AG04450 (cell line): ENCODE measurements around the gene CMA1. TPM values are rescaled to one million over a fixed set of nuclear protein-coding genes. Genes with fewer than 3 reads are reported as not detected.
"Not testable (repeated sequence)": the region's sequence is repeated elsewhere in the genome, so short reads cannot be mapped to it uniquely, and the experiment has no call there.

Experiments used
- CTCF ChIA-PET: fragments of 300-600, 350-600 bp; formaldehyde crosslinking; extraction: SDS; loops from one replicate; lab custom pipeline; 2022; ENCODE audit warnings: antibody characterized with exemption, inconsistent platforms; lab: Charles Lee
- POLR2A ChIA-PET: fragments of 350-600 bp; formaldehyde crosslinking; extraction: SDS; loops from one replicate; lab custom pipeline; 2021; ENCODE audit warnings: antibody characterized with exemption, inconsistent platforms; lab: Yijun Ruan, JAX
- DNase-seq: peaks from one replicate; pipeline ENCODE4 v3.0.0-alpha.2; 2011; ENCODE audit warnings: low read depth, low spot score
- H3K27ac ChIP-seq: one replicate; pipeline ENCODE4 v1.5.1; 2012; ENCODE audit warnings: low read depth, low read length, control low read depth
- H3K27me3 ChIP-seq: one replicate; pipeline ENCODE4 v1.6.0; 2012; ENCODE audit warnings: low read length; ENCODE audit not compliant: control insufficient read depth, insufficient read depth
- H3K4me3 ChIP-seq: 2 replicates; pipeline ENCODE4 v1.5.1; 2011; ENCODE audit warnings: mild to moderate bottlenecking, low read depth, low read length, control low read depth
- H3K9me3 ChIP-seq: 2 replicates; pipeline ENCODE4 v1.5.1; 2012; ENCODE audit warnings: low read length; ENCODE audit not compliant: control insufficient read depth, insufficient read depth
- CTCF ChIP-seq: IDR thresholded peaks from 2 replicates; pipeline ENCODE4 v1.5.1; 2011; ENCODE audit warnings: low read depth, low read length, control low read depth, inconsistent platforms
- polyA plus RNA-seq: library from polyadenylated mRNA; depleted of rRNA; stranded (reverse); fragments of >200 nt; gene quantifications from 2 replicates; pipeline ENCODE4 v1.2.3, GENCODE V29; 2011

Gene CMA1
- polyA plus RNA-seq, 1 experiment = not detected

- Histone ChIP-seq H3K9me3 (no peaks in the 10 kb centered on the region), H3K27me3 (no peaks in the 10 kb centered on the region), H3K27ac (no peak overlapping the region), H3K4me3 (no peak overlapping the region)
- TF ChIP-seq CTCF = no peak
- POLR2A ChIA-PET = no interaction called here
- DNase-seq = no peak
- CTCF ChIA-PET = no interaction called here
Observed at GRCh38 chr14:24506443-24506842, 1.6 kb downstream of the CMA1 start.

DNA sequence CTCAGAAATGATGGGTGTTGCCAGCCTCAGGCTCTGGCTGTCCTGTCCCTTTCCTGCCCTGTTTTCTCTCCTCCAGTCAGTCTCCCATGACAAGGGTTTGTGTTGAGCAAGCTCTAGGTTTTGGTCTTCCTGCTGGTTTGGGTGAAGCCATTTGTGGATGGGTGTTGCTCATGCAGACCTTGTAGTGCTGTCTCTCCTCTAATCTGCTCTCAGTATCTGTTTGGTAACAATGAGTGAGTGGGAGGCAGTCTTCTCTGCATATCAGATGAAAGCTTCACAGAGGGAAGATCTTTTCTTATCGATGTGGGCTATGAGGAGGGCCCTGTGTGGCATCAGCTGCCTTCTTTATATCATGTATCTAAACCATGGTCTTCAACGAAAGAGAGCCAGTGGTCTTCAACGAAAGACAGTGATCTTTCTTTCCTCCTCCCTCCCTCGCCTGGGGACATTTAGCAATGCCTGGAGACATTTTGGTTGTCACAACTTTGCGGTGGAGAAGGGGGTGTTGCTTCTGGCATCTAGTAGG is 3.6 kb downstream of the CMA1 start:
- H3K27ac ChIP-seq = no peak overlapping the region
- H3K4me3 ChIP-seq = no peak overlapping the region
- no peaks in the 10 kb centered on the region for H3K27me3 ChIP-seq
- no peak for DNase-seq
- TF ChIP-seq CTCF = no peak
- CTCF ChIA-PET = no interaction called here
- POLR2A ChIA-PET = no interaction called here
- H3K9me3 ChIP-seq = no peaks in the 10 kb centered on the region

DNA sequence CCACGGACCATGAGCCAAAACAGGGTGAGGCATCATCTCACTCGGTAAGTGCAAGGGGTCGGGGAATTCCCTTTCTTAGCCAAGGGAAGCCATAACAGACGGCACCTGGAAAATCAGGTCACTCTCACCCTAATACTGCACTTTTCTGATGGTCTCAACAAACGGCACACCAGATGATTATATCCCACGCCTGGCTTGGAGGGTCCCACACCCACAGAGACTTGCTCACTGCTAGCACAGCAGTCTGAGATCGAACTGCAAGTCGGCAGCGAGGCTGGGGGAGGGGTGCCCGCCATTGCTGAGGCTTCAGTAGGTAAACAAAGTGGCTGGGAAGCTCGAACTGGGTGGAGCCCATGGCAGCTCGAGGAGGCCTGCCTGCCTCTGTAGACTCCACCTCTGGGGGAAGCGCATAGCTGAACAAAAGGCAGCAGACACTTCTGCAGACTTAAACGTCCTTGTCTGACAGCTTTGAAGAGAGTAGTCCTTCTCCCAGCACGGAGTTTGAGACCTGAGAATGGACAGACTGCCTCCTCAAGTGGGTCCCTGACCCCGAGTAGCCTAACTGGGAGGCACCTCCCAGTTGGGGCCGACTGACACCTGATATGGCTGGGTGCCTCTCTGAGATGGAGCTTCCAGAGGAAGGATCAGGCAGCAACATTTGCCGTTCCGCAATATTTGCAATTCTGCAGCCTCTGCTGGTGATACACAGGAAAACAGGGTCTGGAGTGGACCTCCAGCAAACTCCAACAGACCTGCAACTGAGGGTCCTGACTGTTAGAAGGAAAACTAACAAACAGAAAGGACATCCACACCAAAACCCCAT is 16.3 kb downstream of the CMA1 start:
- H3K27ac ChIP-seq, POLR2A ChIA-PET, H3K4me3 ChIP-seq, DNase-seq, H3K27me3 ChIP-seq, H3K9me3 ChIP-seq: not testable (repeated sequence)
- CTCF ChIA-PET = interaction anchor here (0.5 kb wide), 1 partner anchor 169 kb away, joined by 3 read pairs; no protein-coding TSS in a partner anchor

DNA sequence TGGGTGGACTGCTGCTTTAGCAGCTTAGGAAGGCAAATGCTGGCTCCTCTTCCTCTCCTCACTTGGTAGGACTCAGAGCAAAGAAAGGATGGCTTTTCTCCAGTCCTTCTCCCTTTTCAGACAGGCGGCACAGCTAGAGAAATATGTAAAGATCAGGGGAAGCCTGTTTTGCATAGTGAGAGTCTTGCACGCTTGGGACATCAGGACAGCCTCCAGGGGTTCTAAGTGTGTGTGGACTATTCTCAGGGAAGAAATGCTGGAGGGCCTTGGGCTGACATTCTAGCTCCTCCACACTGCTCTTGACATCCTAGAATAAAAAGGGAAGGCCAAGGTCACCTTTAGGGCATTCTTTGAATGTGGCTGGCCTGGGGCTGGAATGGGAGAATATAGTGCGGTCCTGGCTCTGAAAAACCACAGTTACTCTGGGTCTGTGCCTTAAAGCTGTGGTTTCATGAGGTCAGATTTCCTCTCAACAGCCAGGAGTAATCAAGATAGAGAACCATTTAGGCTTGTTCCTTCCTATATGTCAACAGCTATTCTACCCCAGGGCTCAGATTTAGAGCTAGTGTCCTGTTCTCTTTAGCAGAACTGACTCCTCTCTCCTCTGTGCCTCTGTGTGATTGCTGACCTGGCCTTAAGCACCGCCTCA is 24.3 kb downstream of the CMA1 start:
- POLR2A ChIA-PET = no interaction called here
- no peak for DNase-seq

GRCh38 chr14:24482699-24483303 is 25.3 kb downstream of the CMA1 start:
- H3K27ac ChIP-seq, H3K4me3 ChIP-seq, POLR2A ChIA-PET, H3K9me3 ChIP-seq, H3K27me3 ChIP-seq, CTCF ChIA-PET: not testable (repeated sequence)
- peak; percentile 1 for DNase-seq

More for the DNA sequence above, 24.3 kb downstream of the CMA1 start:
- no peak overlapping the region for H3K27ac ChIP-seq
- H3K27me3 ChIP-seq = no peaks in the 10 kb centered on the region
- TF ChIP-seq CTCF = no peak
- CTCF ChIA-PET = no interaction called here
- H3K4me3 ChIP-seq = no peak overlapping the region
- no peaks in the 10 kb centered on the region; the same call in 1 of the 2 replicates for H3K9me3 ChIP-seq
